Measurements from ENCODE around the gene NUTM2F.
"Not testable (repeated sequence)": the region's sequence is repeated elsewhere in the genome, so short reads cannot be mapped to it uniquely, and the experiment has no call there.

The NUTM2F gene, protein sequence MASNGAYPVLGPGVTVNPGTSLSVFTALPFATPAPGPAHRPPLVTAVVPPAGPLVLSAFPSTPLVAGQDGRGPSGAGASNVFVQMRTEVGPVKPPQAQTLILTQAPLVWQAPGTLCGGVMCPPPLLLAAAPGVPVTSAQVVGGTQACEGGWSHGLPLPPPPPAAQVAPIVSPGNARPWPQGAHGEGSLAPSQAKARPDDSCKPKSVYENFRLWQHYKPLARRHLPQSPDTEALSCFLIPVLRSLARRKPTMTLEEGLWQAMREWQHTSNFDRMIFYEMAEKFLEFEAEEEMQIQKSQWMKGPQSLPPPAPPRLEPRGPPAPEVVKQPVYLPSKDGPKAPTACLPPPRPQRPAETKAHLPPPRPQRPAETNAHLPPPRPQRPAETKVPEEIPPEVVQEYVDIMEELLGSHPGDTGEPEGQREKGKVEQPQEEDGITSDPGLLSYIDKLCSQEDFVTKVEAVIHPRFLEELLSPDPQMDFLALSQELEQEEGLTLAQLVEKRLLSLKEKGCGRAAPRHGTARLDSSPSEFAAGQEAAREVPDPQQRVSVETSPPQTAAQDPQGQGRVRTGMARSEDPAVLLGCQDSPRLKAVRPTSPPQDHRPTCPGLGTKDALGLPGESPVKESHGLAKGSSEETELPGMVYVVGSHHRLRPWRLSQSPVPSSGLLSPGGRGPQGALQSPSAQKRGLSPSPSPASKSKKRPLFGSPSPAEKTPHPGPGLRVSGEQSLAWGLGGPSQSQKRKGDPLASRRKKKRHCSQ

DNA sequence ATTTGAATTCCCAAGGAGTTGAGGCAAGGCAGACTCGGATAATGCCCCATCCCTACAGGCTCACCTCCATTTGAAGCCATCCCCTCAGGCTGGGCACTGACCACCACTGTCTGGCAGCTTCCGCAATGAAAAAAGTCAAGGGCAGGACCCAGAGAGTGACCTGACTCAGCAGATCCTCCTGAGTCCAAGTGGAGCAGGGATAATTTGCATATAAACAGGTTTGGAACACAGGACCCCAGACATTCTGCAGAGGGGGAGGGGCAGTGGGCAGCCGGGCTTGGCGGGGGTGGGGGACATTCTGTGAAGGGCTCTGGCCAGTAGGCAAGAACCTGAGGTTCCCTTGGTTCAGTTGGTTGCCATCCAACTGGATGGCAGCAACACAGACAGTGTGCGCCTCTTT is at the start of gene NUTM2F:
TSS of gene NUTM2F (minus strand) at position 101 of the 400 bp plus-strand sequence. CDS start at position 80, 21 bp downstream.
- DNase-seq: not testable (repeated sequence)

DNA sequence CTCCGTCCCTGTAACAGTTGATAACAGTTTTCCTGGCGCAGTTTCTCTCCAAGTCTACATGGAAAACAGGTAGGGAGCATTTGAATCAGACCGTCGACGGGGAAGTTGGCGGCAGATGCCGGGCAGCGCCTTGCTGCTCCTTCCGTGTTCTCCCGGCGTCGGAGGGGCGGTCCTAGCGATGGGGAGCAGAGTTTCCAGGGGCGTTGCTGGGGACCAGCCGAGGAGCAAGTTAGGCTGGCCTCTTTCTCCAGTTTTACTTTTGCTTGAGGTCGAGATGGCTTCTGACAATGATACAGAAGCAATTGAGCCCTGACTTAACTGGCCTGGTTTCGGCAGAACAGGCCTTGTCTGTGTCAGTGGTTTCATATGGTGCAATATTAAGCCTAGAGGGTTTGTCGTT is 46.8 kb upstream of the NUTM2F start:
- not testable (repeated sequence) for DNase-seq

DNA sequence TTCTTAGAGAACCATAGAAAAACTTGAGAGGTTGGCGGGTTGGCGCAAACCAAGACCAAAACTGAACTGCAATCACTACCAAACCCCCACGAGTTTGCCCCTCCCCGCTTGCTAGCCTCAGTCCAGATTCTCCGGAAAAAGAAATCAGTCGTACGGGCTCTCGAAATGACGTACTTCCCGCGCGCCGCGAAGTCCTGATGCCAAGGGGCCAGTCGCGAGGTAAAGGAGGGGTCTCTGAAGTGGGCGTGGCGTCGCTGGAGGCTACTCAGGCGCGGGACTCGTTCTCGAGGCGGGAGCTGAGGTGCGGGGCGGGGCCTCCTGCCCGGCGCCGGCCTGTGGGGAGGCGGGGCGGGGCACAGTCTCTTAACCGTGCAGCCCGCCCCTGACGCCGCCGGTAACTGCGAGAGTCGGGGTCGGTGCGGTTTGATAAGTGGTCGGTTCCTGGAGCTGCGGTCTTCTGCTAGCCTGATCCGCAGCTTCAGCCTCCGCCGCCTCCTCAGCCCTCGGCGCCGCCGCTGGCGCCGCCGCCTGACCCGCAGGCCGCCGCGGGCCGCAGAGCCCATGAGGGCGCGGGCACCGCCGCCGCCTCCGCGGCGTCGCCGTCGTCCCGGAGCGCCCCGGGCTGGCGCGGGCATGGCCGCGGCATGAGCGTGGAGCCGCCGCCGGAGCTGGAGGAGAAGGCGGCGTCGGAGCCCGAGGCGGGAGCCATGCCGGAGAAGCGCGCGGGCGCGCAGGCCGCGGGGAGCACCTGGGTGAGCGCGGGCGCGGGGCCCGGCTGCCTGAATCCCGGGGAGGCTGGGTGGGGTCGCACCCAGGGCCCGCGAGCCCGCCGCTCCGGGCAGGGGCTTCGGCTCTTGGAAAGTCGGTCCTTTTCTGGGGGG is 46.0 kb upstream of the NUTM2F start:
- DNase-seq: peak; percentile 80

DNA sequence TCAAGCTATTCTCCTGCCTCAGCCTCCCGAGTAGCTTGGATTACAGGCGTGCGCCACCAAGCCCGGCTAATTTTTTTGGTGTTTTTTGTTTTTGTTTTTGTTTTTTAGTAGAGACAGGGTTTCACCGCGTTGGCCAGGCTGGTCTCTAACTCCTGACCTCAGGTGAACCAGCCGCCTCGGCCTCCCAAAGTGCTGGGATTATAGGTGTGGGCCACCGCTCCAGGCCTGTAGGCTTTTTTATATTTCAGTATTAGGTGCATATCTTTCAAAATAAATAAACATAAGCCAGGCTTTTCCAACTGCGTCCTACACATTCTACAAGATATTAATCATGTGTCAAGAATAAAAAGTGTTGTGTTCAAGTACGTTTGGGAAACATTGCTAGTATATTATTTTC is 45.3 kb upstream of the NUTM2F start:
- DNase-seq: not testable (repeated sequence)

DNA sequence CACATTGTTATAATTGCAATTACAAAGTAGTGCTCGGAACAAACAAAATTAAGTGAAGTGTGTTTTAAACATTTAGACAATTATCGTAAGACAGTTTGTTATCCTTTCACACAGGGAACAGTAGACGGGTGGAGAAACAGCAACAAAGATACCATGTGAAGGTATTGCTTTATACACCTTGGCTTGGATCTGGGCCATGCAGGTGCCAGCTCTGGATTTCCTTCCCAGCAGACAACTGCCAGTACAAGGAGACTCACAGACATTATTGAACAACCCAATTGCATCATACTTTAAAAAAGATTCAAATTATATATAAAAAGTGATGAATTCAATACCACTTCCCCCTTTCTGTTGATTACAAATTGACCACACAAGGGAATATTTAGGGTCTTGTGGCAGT is 41.8 kb upstream of the NUTM2F start:
- DNase-seq: not testable (repeated sequence)

DNA sequence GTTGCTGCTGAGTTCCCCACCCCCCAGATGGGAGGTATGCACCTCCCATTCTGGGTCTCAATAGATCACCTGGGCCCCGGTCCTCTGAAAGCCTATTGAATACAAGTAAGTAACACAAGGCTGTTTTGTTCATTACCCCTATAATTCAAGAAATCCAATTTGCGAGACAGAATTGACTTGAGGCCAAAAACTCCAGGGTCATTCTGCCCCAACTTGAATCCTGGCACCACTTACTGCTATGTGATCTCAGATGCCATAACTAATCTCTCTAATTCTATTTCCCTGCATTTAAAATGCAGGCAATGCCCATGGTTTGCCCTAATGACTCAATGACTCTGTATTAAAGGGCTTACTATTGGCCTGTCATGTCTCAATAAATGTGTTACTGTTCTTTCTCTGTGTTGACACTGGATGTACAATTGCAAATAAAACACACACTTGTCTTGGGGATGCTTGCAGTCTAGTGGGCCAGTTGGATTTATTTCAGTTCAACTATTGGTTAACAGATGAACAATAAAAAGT is 35.7 kb upstream of the NUTM2F start:
- DNase-seq: not testable (repeated sequence)

DNA sequence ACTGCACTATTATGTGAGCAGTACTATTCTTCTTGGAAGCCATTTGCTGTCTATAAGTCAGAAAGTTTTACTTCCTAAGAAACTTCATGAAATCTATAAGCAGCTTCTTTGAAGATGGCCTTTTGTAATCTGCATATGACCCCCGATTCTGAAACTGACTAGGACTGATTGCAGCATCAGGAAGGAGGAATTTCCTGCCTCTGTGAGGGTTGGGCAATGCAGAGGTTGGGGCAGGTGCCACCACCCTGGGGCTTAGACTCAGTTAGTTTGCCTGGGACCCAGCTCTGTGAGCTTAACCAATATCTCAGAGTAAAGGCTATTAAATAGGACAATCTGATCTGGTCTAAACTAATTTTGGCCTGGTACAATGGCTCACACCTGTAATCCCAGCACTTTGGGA is 28.7 kb upstream of the NUTM2F start:
- not testable (repeated sequence) for DNase-seq

DNA sequence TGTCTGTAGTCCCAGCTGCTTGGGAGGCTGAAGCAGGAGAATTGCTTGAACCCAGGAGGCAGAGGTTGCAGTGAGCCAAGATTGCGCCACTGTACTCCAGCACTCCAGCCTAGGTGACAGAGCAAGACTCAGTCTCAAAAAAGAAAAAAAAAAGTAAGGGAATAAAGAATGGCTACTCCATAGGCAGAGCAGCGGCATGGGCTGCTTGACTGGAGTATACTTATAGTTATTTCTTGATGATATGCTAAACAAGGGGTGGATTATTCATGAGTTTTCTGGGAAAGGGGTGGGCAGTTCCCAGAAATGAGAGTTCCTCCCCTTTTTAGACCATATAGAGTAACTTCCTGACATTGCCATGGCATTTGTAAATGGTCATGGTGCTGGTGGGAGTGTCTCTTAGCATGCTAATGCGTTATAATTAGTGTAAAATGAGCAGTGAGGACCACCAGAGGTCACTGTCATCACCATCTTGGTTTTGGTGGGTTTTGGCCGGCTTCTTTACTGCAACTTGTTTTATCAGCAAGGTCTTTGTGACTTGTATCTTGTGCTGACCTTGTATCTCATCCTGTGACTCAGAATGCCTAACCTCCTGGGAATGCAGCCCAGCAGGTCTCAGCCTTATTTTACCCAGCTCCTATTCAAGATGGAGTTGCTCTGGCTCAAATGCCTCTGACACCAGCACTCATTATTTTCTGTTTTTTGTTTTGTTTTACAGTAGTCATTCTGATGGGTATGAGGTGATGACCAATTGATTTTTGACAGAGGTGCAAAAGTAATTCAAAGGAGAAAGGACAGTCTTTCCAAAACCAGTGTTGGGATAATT is 23.7 kb upstream of the NUTM2F start:
- not testable (repeated sequence) for DNase-seq

DNA sequence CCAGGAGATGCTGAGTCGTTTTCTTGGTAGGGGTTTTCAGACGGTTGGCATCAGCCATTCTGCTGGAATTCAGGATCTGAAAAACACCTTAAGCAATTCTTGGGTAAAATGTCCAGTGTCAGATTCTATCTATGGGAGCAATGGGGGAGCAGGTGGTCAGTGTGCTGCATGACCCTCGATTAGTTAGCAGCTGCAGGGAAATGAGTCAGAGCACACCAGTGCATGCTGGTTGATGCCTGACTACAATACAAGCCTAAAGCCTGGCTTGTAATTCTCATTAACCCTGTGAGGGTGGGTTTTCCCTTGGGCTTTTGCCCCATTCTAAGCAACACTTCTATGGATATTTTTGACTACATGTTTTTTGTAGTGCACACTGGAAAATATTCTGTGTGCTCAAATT is 20.3 kb upstream of the NUTM2F start:
- DNase-seq: not testable (repeated sequence)

DNA sequence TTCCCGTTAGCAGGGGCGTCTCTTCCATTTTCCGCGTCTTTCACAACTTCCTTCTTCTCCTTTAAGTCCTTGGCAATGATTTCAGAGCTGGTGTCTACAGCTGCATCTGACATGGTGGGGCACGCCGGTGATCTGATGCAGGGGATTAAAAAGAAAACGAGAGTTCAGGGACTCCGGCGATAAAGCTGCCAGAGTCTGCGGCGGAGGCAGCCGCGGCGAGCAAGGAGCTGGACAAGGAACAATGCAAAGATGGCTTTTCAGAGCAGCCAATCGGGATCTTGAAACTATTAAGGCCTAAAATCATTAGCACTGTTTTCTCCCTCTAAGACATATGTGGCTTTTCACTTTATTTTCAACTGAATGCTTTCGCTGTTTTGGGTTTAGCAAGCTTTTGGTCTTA is 19.0 kb upstream of the NUTM2F start:
- not testable (repeated sequence) for DNase-seq

DNA sequence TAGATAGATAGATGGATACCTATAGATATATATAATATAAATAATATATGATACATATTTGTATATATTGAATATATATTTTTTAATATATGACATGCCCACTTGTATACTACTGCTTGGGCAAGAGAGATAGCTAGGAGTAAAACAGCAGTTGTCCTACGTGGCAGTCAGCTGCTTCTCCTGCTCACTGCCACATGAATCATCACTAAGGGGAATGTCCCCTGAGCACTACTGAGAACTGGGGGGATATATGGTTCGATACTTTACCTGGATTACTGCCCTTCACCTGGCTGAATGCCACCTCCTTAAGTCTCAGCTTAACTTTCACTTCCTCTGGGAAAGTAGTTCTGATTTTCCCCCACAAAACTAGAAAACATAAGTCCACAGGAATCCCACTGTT is 13.3 kb upstream of the NUTM2F start:
- DNase-seq: not testable (repeated sequence)

DNA sequence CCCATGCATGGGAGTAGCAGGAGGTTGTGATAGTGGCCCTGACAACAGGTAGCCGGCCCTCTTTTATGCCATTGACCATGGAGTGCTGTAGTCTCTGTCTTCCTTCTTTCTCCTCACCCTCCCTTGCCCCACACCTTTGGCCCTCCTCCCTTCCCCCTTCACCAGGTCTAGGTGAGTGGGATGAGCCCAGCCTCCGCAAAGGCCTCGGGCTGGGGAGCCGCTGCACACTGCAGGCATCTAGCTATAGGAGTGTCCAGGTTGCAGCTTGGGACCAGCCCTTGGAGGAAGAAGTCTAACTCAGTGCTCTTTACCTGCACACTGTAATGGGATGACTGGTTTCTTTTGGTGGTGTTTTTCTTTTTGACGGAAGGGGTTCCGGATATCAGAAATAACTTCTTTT is 12.3 kb upstream of the NUTM2F start:
- DNase-seq: not testable (repeated sequence)

DNA sequence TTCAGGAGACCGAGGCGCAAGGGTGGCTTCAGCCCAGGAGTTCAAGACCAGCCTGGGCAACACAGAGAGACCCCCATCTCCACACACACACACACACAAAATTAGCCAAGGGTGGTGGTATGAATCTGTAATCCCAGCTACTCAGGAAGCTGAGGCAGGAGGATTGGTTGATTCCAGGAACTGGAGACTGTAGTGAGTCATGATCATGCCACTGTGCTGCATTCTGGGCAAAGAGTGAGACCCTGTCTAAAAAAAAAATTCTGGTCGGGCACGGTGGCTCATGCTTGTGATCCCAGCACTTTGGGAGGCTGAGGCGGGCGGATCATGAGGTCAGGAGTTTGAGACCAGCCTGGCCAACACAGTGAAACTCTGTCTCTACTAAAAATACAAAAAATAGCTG is 11.2 kb upstream of the NUTM2F start:
- not testable (repeated sequence) for DNase-seq

DNA sequence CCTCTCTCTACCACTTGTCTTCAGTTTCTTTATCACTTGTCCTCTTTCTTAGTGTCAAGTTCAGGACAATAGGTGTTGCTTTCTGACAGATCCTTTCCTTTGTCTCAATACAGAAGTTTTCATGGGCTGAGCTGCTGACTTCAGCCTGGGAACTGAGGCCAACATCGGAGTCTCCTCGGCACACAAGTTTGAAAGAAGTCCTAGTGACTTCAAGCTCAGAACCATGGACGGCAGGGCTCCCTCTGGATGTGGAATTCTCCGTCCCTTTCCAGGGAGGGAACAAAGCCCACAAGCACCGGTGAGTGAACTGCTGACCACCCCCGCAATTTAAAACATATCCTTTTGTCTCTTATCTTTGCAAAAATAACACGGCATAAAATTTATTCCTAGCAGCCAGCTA is 10.3 kb upstream of the NUTM2F start:
- DNase-seq: not testable (repeated sequence)

DNA sequence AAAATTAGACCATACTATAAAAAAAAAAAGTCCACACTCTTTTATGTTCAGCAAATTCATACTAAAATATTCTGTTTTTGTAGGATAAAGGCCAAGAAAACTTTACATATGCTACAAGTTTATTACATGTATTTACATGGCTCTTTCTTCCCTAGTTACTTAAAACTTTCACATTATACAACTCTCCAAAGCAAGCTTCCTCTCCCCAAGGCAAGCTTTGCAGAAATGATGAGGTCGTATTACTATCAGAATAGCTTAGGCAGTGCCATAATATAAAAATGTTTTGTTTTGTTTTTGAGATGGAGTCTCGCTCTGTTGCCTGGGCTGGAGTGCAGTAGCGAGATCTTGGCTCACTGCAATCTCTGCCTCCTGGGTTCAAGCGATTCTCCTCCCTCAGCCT is 8.0 kb upstream of the NUTM2F start:
- DNase-seq: not testable (repeated sequence)

DNA sequence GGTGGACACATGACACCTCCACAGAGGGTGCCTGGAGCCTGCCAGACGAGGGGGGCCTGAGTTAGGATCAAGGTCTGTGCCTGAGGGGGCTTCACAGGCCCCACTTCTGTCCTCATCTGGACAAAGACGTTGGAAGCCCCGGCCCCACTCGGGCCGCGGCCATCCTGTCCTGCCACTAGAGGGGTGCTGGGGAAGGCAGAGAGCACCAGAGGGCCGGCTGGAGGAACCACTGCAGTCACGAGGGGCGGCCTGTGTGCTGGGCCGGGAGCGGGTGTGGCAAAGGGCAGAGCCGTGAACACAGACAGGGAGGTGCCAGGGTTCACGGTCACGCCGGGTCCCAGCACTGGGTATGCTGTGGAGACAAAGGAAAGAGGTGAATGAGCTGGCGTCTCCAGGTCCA is 2.9 kb downstream of the NUTM2F start:
- DNase-seq: not testable (repeated sequence)

DNA sequence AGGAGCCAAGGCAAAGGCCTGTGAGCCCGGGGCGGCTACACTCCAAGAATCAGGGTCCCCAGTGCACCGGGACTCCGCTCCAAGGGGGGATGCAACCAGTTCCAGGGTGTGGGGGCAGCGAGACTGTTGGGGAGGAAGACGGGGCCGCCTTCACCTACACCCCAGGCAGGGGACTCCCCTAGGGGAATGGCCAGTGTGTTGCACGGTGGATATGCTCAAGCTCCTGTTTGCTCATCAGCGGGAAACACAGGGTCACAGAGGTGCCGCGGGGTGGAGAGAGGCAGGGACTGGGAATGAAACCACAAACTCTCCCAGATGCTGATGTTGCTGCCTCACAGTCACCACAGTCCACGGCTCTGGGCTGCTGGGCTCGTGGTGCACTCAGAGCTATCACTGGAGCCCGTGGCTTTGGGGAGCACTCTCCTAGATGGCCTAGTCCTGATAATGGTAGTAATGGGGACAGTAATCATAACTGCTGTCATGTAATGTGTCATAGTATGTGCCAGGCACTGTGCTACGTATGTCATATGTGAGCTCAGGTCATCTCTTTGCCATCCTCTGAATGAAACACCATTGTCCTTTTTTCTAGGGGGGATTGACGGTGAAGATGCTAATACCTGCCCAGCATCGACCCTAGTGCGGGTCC is 5.2 kb downstream of the NUTM2F start:
- not testable (repeated sequence) for DNase-seq

DNA sequence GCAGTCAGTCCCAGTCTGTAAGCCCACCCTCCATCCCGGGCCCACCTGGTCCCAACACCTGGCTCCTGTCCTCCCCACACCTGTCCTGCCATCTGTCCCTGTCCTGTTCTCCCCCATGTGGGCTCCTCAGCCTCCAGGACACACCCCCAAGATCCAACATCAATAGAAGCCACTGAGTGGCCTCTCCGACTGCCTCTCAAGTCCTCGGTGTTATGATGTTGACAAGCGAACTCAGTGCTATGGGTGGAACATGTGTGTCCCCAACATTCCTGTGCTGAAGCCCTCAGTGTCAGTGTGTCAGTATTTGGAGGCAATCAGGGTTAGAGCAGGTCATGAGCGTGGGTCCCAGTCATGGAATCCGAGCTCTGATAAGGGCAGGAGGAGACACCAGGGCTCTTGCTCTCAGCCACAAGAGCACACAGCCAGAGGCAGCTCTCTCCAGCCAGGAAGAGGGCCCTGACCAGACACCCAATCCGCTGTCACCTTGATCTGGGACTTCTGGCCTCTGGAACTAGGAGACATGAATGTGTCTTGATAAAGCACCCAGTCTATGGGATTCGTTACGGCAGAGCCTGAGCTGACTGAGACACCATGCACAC is 6.0 kb downstream of the NUTM2F start:
- DNase-seq: not testable (repeated sequence)

DNA sequence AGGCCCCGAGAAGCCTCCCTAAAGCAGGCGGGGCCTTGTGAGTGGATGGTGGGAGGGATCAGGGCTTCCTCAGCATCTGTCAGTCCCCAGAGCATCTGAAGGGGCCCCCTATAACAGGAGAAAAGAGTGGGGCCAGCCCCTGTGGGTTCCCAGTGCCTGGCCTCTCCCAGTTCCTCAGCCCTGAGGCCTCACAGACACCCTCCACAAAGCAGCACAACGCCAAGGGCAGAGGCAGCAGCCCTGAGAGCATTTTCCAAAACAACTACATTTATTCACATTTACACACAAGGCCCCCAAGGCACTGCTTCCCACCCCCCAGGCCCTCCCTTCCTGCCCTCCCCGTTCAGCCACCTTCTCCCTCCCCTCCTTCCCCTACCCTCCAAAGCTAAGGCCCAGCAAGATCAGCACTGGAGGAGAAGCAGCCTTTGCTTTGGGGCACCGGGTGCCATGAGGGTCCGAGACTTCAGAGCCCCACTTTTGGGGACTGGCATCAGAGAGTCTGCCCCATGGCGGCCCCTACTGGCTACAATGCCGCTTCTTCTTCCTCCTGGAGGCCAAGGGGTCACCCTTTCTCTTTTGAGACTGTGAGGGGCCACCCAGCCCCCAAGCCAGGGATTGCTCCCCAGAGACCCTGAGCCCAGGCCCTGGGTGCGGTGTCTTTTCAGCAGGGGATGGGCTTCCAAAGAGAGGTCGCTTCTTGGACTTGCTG is 10.3 kb downstream of the NUTM2F start:
- not testable (repeated sequence) for DNase-seq

DNA sequence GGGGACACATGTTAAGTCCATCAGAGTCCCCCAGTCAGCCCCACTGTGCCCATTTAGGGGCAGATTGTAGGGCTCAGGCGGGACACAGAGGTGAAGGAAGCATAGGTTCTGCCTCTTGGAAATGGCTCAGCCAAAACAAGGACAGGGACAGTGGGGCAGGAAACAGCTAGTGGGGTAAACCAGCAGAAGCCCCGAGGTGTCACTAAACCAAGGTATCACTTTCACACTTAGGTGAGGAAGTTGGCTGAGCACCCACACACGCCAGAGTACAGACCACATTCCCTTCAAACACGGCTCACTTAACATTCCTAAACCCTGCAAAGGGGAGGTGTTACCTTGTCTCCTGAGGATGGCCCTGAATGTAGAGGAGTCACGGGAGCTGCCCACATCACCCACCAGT is 12.2 kb downstream of the NUTM2F start:
- DNase-seq: not testable (repeated sequence)

Measured in NCI-H226 (cell line).